SK-N-SH (cell line): ENCODE data around the gene OR6C75. TPM values are rescaled to one million over a fixed set of nuclear protein-coding genes. Genes with fewer than 3 reads are reported as not detected.
"Not testable (repeated sequence)": the region's sequence is repeated elsewhere in the genome, so short reads cannot be mapped to it uniquely, and the experiment has no call there.

Experiments used
- CTCF ChIA-PET: fragments of 300-600, 350-600 bp; formaldehyde crosslinking; extraction: SDS; loops from one replicate; lab custom pipeline; 2021; lab: Yijun Ruan, JAX
- POLR2A ChIA-PET: fragments of 350-600 bp; sonication (Branson Sonifier 250); formaldehyde crosslinking; extraction: SDS; loops from one replicate; lab custom pipeline; 2020; ENCODE audit warnings: antibody characterized with exemption, inconsistent platforms; lab: Yijun Ruan, JAX
- DNase-seq: peaks from one replicate; pipeline ENCODE4 v3.0.0; 2012
- H2AFZ ChIP-seq: fragments of 200-600 bp; sonication (generic); 2 replicates; pipeline ENCODE4 v1.8.1; 2016; ENCODE audit warnings: antibody characterized with exemption, mild to moderate bottlenecking, low read depth
- H3F3A ChIP-seq: fragments of 200-600 bp; sonication (generic); replicated peaks from 2 replicates; pipeline ENCODE3; 2016; ENCODE audit warnings: antibody characterized with exemption, mild to moderate bottlenecking; ENCODE audit not compliant: insufficient read depth
- H3K27ac ChIP-seq, 2 experiments: fragments of 200-500 bp in 1 of 2; fragments of 200-600 bp in 1 of 2; sonication (Bioruptor generic) in 1 of 2; sonication (generic), shearing (Covaris generic) in 1 of 2; 2 replicates each; pipeline versions ENCODE4 v1.5.1 to v1.6.1; 2014 to 2016; ENCODE audit warnings: low read depth in 2 of 2, inconsistent platforms in 1 of 2, low read length in 1 of 2, mild to moderate bottlenecking in 1 of 2, mixed read lengths in 1 of 2
- H3K27me3 ChIP-seq: fragments of 200-600 bp; sonication (generic), shearing (Covaris generic); 2 replicates; pipeline ENCODE4 v1.6.1; 2016; ENCODE audit warnings: mixed run types; ENCODE audit not compliant: insufficient read depth
- H3K36me3 ChIP-seq, 2 experiments: fragments of 200-500 bp in 1 of 2; fragments of 200-600 bp in 1 of 2; sonication (Bioruptor generic) in 1 of 2; sonication (generic) in 1 of 2; replicated peaks in 1 of 2; 2 replicates each; pipeline versions ENCODE3 to v1.5.1; 2014 to 2016; ENCODE audit warnings: low read length in 1 of 2, mild to moderate bottlenecking in 1 of 2; ENCODE audit not compliant: insufficient read depth in 2 of 2, control insufficient read depth in 1 of 2
- H3K4me1 ChIP-seq, 2 experiments: fragments of 200-500 bp in 1 of 2; fragments of 200-600 bp in 1 of 2; sonication (Bioruptor generic) in 1 of 2; sonication (generic), shearing (Covaris generic) in 1 of 2; 2 replicates each; pipeline versions ENCODE4 v1.5.1 to v1.6.1; 2014 to 2016; ENCODE audit warnings: low read depth in 1 of 2, low read length in 1 of 2, mixed run types in 1 of 2; ENCODE audit not compliant: insufficient read depth in 2 of 2, control insufficient read depth in 1 of 2
- H3K4me2 ChIP-seq: fragments of 200-600 bp; sonication (generic), shearing (Covaris generic); 2 replicates; pipeline ENCODE4 v1.6.1; 2017; ENCODE audit warnings: mixed run types
- H3K4me3 ChIP-seq, 2 experiments: fragments of 200-500 bp in 1 of 2; fragments of 200-600 bp in 1 of 2; sonication (Bioruptor generic) in 1 of 2; sonication (generic), shearing (Covaris generic) in 1 of 2; 2 replicates each; pipeline versions ENCODE4 v1.5.1 to v1.8.1; 2014 to 2016; ENCODE audit warnings: low read depth in 2 of 2, inconsistent platforms in 1 of 2, low read length in 1 of 2, mild to moderate bottlenecking in 1 of 2, mixed read lengths in 1 of 2, moderate library complexity in 1 of 2
- H3K79me2 ChIP-seq: fragments of 200-600 bp; sonication (generic); 2 replicates; pipeline ENCODE4 v1.8.1; 2017; ENCODE audit warnings: mild to moderate bottlenecking; ENCODE audit not compliant: insufficient read depth
- H3K9ac ChIP-seq: fragments of 200-600 bp; sonication (generic); 2 replicates; pipeline ENCODE4 v1.6.1; 2017; ENCODE audit warnings: mixed run types
- H3K9me2 ChIP-seq: fragments of 200-600 bp; sonication (generic); 2 replicates; pipeline ENCODE4 v1.6.1; 2017; ENCODE audit warnings: mixed run types
- H3K9me3 ChIP-seq: fragments of 200-600 bp; sonication (generic); 2 replicates; pipeline ENCODE4 v1.6.1; 2017; ENCODE audit warnings: mixed run types, mild to moderate bottlenecking, moderate library complexity
- H4K20me1 ChIP-seq: fragments of 200-600 bp; sonication (generic); 2 replicates; pipeline ENCODE4 v1.6.1; 2017; ENCODE audit warnings: mild to moderate bottlenecking, mixed run types; ENCODE audit not compliant: insufficient read depth
- CHD2 ChIP-seq: fragments of 150-350 bp; IDR thresholded peaks from 2 replicates; pipeline ENCODE4 v1.6.1; 2018; ENCODE audit warnings: low read length; ENCODE audit not compliant: partially characterized antibody
- IRF3 ChIP-seq: fragments of 150-350 bp; IDR thresholded peaks from 2 replicates; pipeline ENCODE4 v1.6.1; 2016; ENCODE audit warnings: mild to moderate bottlenecking, low read depth, low read length
- MAX ChIP-seq: IDR thresholded peaks from 2 replicates; pipeline ENCODE4 v1.4.0; 2012; ENCODE audit warnings: low read depth
- NRF1 ChIP-seq: IDR thresholded peaks from 2 replicates; pipeline ENCODE4 v1.6.1; 2012; ENCODE audit warnings: low read depth, mild to moderate bottlenecking, low read length
- REST ChIP-seq: IDR thresholded peaks from 2 replicates; pipeline ENCODE4 v1.6.1; 2012; ENCODE audit warnings: mild to moderate bottlenecking, low read depth, low read length, moderate library complexity
- SMC3 ChIP-seq: IDR thresholded peaks from 2 replicates; pipeline ENCODE4 v1.6.1; 2012; ENCODE audit warnings: low read depth, low read length, improper control_type of control experiment
- WGBS: methylation state at CpG from one replicate; pipeline ENCODE4 v1.1.6; 2017; ENCODE audit warnings: low lambda C conversion rate; 5-methylcytosine and 5-hydroxymethylcytosine counted together
- polyA plus RNA-seq, 3 experiments: library from polyadenylated mRNA; depleted of rRNA; stranded (reverse); fragments of >200 nt; gene quantifications; 2 replicates each; pipeline ENCODE4 v1.2.3, GENCODE V29; 2012
- TF ChIP-seq, protein P1 (sequence below): fragments of 150-350 bp; IDR thresholded peaks from 2 replicates; pipeline ENCODE4 v1.6.1; 2017; ENCODE audit warnings: antibody characterized with exemption, low read length, low read depth, borderline replicate concordance

The OR6C75 gene
- polyA plus RNA-seq, 1 of the 3 experiments (the other 2 are of a cell fraction) = not detected

DNA sequence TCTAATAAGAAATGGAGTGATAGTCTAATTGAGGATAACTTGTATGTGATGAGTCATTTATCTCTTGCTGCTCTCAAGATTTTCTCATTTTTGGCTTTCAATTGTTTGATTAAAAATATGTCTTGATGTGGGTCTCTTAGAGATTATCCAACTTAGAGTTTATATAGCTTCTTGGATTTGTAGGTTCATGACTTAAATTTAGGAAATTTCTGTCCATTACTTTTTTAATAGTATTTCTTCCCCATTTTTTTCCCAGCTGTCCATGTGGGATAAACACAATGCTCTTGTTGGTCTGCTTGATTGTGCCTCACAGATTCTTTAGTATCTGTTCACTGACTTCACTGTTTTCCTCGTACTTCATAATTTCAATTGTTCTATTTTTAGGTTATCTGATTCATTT lies 45.1 kb downstream of the OR6C75 start:
- Histone ChIP-seq H4K20me1 (no peaks in the 10 kb centered on the region), H3K27ac (no peak overlapping the region), H3K4me2 (no peak overlapping the region), H3K36me3 (no peaks in the 10 kb centered on the region), H2AFZ (no peak overlapping the region), H3K9me2 (0 out of 2 replicates have a peak, but pooled peaks cover 3% of the 10 kb centered on the region)
- CTCF ChIA-PET = no interaction called here
- no peak for TF ChIP-seq CHD2
- TF ChIP-seq REST = no peak
- TF ChIP-seq, protein P1, sequence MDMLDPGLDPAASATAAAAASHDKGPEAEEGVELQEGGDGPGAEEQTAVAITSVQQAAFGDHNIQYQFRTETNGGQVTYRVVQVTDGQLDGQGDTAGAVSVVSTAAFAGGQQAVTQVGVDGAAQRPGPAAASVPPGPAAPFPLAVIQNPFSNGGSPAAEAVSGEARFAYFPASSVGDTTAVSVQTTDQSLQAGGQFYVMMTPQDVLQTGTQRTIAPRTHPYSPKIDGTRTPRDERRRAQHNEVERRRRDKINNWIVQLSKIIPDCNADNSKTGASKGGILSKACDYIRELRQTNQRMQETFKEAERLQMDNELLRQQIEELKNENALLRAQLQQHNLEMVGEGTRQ = no peak
- TF ChIP-seq NRF1 = no peak
- no peak for TF ChIP-seq MAX
- TF ChIP-seq SMC3 = no peak
- no peak for TF ChIP-seq IRF3
- TF ChIP-seq, all 33 proteins: peak for 0
- WGBS = 0% methylated on average over 1 of the region's 1 CpG
- Histone ChIP-seq H3K9me3 (no peaks in the 10 kb centered on the region), H3K4me1 (no peaks in the 10 kb centered on the region), H3F3A (no peaks in the 10 kb centered on the region), H3K4me3 (no peak overlapping the region), H3K27me3 (no peaks in the 10 kb centered on the region), H3K9ac (no peak overlapping the region), H3K79me2 (no peaks in the 10 kb centered on the region)
- DNase-seq = no peak
- POLR2A ChIA-PET = no interaction called here

DNA sequence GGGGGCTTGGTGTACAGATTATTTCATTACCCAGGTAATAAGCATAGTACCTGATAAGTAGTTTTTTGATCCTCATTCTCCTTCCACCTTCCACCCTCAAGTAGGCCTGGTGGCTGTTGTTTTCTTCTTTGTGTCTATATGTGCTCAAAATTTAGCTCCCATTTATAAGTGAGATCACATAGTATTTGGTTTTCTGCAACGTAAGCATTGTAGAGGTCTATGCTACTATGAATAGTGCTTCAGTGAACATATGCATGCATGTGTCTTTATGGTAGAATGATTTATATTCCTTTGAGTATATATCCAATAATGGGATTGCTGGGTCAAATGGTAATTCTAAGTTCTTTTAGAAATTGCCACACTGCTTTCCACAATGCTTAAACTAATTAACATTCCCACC lies 46.4 kb downstream of the OR6C75 start:
- H3K4me3 ChIP-seq, H2AFZ ChIP-seq, H3K9me3 ChIP-seq, H4K20me1 ChIP-seq, H3K27me3 ChIP-seq, POLR2A ChIA-PET, H3K4me1 ChIP-seq, DNase-seq, CTCF ChIA-PET, H3K27ac ChIP-seq, H3K36me3 ChIP-seq, H3K9ac ChIP-seq, H3K4me2 ChIP-seq, H3F3A ChIP-seq, H3K9me2 ChIP-seq, H3K79me2 ChIP-seq: not testable (repeated sequence)
- WGBS = 0% methylated on average over 1 of the region's 1 CpG

DNA sequence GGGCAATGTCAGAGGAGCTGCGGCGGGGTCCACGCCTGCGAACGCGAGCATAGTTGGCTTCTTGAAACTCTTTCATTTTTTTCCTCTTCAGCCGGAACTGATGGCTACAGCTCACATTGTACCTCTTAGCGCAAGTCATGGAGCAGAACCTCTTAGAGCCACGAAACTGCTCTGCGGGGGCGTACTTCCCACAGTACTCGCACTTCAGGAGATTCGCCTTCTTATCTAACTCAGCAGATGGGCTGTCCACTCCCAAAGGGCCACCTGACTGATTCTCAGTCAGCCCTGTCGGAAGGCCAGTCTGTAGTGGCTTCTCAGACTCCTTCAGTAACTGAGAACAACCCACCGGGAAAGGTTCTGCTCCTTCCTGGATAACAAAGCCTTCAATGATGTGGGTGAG lies 49.4 kb downstream of the OR6C75 start:
- DNase-seq, H3K4me1 ChIP-seq, POLR2A ChIA-PET, H3K27me3 ChIP-seq, H4K20me1 ChIP-seq, H3K4me3 ChIP-seq, H3K9me2 ChIP-seq, H3K9me3 ChIP-seq, H3K4me2 ChIP-seq, H2AFZ ChIP-seq, H3K79me2 ChIP-seq, H3F3A ChIP-seq, H3K36me3 ChIP-seq, H3K9ac ChIP-seq, H3K27ac ChIP-seq, CTCF ChIA-PET: not testable (repeated sequence)
- WGBS = 17% methylated on average over 12 of the region's 15 CpGs

DNA sequence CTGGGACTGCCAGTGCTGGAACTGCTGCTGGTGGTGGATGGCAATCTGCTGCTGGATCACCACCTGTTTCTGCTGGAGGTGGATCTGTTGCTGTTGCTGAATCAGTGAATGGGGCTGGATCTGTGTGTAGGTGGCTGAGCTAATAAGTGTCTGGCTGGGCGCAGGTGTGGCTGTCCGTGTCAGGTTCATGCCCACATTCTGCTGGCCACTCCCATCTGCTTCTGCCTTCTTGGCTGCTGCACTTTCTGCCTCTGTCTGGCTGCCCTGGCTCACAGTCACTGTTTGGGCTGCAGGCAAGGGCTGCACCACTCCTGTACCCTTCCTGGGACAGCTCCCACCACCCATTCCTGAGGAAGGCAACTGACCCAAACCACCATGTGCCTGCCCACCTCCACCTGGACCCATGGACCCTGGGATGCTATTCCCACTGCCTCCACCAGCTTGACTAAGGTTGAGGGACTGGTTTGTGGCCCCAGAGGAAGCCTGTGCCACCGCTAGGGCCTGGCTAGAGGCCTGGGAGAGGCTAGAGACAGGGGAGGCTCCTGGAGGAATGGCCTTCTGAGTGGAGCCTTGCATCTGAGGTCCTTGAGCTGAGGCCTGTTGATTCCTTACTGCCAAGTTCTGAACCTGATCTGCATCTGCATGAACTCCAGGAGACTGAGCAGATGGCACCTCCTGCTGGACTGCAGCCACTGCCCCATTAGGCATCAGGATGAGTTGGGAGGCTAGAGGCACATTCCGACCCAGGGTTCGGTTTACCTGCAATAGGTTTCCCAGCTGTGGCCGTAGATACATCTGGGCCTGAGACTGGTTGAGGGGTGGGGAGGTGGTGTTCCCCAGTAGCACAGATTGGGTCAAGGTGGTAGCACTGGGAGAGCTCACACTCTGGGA lies 51.0 kb downstream of the OR6C75 start:
- H3K4me2 ChIP-seq, DNase-seq, H3K4me1 ChIP-seq, H3F3A ChIP-seq, H3K36me3 ChIP-seq, H3K27ac ChIP-seq, H3K27me3 ChIP-seq, POLR2A ChIA-PET, H3K9ac ChIP-seq, H3K9me2 ChIP-seq, H4K20me1 ChIP-seq, CTCF ChIA-PET, H3K4me3 ChIP-seq, H2AFZ ChIP-seq, H3K79me2 ChIP-seq, H3K9me3 ChIP-seq: not testable (repeated sequence)
- WGBS = 0% methylated on average over 1 of the region's 6 CpGs
